ENCODE data around the gene DYSF.

DYSF gene

GRCh38 chr2:71456617-71457016 is 3.3 kb downstream of the DYSF start:
- no peak for DNase-seq (ENCODE audit: low spot score)

- DNase-seq (ENCODE audit: low spot score) = no peak
Observed at GRCh38 chr2:71457123-71457915, 4.0 kb downstream of the DYSF start.

GRCh38 chr2:71457923-71458322 is 4.6 kb downstream of the DYSF start:
- no peak for DNase-seq (ENCODE audit: low spot score)

- no peak for DNase-seq (ENCODE audit: low spot score)
Observed at GRCh38 chr2:71458413-71459083, 5.2 kb downstream of the DYSF start.

- no peak for DNase-seq (ENCODE audit: low spot score)
Observed at GRCh38 chr2:71459084-71459431, 5.7 kb downstream of the DYSF start.

- no peak for DNase-seq (ENCODE audit: low spot score)
Observed at GRCh38 chr2:71460056-71460455, 6.7 kb downstream of the DYSF start.

GRCh38 chr2:71460595-71461303 is 7.4 kb downstream of the DYSF start:
- no peak for DNase-seq (ENCODE audit: low spot score)

GRCh38 chr2:71461304-71461671 is 7.9 kb downstream of the DYSF start:
- DNase-seq (ENCODE audit: low spot score) = no peak

- DNase-seq (ENCODE audit: low spot score) = no peak
Observed at GRCh38 chr2:71462056-71462605, 8.8 kb downstream of the DYSF start.

- no peak for DNase-seq (ENCODE audit: low spot score)
Observed at GRCh38 chr2:71462641-71463341, 9.4 kb downstream of the DYSF start.

- no peak for DNase-seq (ENCODE audit: low spot score)
Observed at GRCh38 chr2:71463342-71463654, 9.9 kb downstream of the DYSF start.

GRCh38 chr2:71464389-71464788 is 11.0 kb downstream of the DYSF start:
- no peak for DNase-seq (ENCODE audit: low spot score)

- DNase-seq (ENCODE audit: low spot score) = no peak
Observed at GRCh38 chr2:71465356-71465755, 12.0 kb downstream of the DYSF start.

- DNase-seq (ENCODE audit: low spot score) = no peak
Observed at GRCh38 chr2:71465961-71466300, 12.6 kb downstream of the DYSF start.

- peak; percentile 69 for DNase-seq (ENCODE audit: low spot score)
Observed at GRCh38 chr2:71466301-71467179, 13.2 kb downstream of the DYSF start.

GRCh38 chr2:71467180-71467815 is 13.9 kb downstream of the DYSF start:
- no peak for DNase-seq (ENCODE audit: low spot score)

GRCh38 chr2:71468279-71469015 is 15.1 kb downstream of the DYSF start:
- no peak for DNase-seq (ENCODE audit: low spot score)

GRCh38 chr2:71469403-71470398 is 16.3 kb downstream of the DYSF start:
- no peak for DNase-seq (ENCODE audit: low spot score)

- no peak for DNase-seq (ENCODE audit: low spot score)
Observed at GRCh38 chr2:71471276-71471675, 17.9 kb downstream of the DYSF start.

Measured in kidney capillary endothelial cell (primary cell).